Colonic mucosa (tissue), 4 donors: Measurements from ENCODE around the gene GRIK4. TPM values are rescaled to one million over a fixed set of nuclear protein-coding genes. Genes with fewer than 3 reads are reported as not detected.

ENCODE experiments used
- DNase-seq: peaks from one replicate; pipeline ENCODE4 v3.0.0-alpha.2; 2020
- H3K27ac ChIP-seq: fragments of 200-600 bp; one replicate; pipeline ENCODE4 v1.8.0; 2021
- H3K27me3 ChIP-seq: fragments of 200-600 bp; one replicate; pipeline ENCODE4 v1.8.0; 2021
- H3K36me3 ChIP-seq: fragments of 200-600 bp; one replicate; pipeline ENCODE4 v1.8.0; 2021
- H3K4me1 ChIP-seq: fragments of 200-600 bp; one replicate; pipeline ENCODE4 v1.8.0; 2021; ENCODE audit warnings: mild to moderate bottlenecking
- H3K4me3 ChIP-seq: fragments of 200-600 bp; one replicate; pipeline ENCODE4 v1.8.0; 2021
- H3K9ac ChIP-seq, 2 donors: one replicate each; pipeline ENCODE4 v1.7.0; 2013; ENCODE audit warnings: control low read depth in 2 of 2, low read depth in 2 of 2, low read length in 2 of 2
- H3K9me3 ChIP-seq: fragments of 200-600 bp; one replicate; pipeline ENCODE4 v1.8.0; 2021
- intact Hi-C: fragments of 100-400 bp; cut with DNase I; formaldehyde crosslinking; loops from one replicate; pipeline ENCODE4 v1.14.1; 2022
- total RNA-seq, 2 donors: library from RNA; stranded (reverse); fragmentation: NEBNext Ultra II Directional in 1 of 2; extraction: Animal tissue kit (Norgen Biotek cat#: 25700) in 1 of 2; gene quantifications; one replicate each; pipeline ENCODE4 v1.2.1, GENCODE V29; 2021
- TF ChIP-seq, protein P1 (sequence below): fragments of 200-600 bp; IDR thresholded peaks from one replicate; pipeline ENCODE4 v1.8.0; 2022; ENCODE audit warnings: antibody characterized with exemption, mild to moderate bottlenecking
- donor health status: healthy.
- donor health status: DM: no; HTN: no; CAD: no.
- donor health status: DM: no; HTN: no; CAD: no.

The GRIK4 gene
- total RNA-seq, 2 donors from 2014 or later: 0.10 to 0.21 TPM

DNA sequence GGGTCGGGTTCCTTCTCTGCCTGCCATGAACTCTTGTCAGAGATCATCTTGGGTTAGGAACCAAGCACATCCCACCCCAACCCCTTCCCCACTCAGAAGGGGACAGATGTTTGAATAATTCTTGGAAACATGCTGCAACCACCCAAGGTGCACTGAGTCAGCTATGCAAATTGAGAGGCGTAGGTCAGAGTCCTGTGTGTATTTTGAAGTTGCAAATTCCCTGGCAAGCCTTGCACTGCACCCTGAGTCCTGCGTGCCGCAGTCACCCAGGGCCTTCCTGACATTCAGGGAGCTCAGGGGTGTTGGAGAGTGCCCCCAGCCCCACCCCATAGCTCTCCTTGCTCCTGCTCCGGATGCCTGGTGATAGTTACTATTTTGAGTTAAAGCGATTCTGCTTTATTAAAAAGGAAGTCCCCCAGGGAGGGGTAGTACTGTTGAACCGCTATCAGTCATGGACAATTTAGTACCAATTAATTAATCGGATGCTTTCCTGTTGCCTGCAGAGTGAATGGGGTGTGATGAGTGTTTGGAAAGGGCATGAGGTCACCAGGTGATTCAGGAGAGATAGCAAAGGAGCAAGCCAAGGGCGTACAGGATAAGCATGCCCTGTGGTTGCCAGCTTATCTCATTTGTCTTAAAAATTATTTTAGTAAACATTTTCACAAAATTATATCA, 123.7 kb downstream of the GRIK4 start:
- Histone ChIP-seq H3K9me3 (no peaks in the 10 kb centered on the region), H3K27ac (no peak overlapping the region), H3K4me1 (no peaks in the 10 kb centered on the region), H3K9ac (no peak overlapping the region), H3K36me3 (no peaks in the 10 kb centered on the region), H3K4me3 (no peak overlapping the region), H3K27me3 (no peaks in the 10 kb centered on the region)
- intact Hi-C loops: no loop called here
- no peak for DNase-seq
- TF ChIP-seq, protein P1, sequence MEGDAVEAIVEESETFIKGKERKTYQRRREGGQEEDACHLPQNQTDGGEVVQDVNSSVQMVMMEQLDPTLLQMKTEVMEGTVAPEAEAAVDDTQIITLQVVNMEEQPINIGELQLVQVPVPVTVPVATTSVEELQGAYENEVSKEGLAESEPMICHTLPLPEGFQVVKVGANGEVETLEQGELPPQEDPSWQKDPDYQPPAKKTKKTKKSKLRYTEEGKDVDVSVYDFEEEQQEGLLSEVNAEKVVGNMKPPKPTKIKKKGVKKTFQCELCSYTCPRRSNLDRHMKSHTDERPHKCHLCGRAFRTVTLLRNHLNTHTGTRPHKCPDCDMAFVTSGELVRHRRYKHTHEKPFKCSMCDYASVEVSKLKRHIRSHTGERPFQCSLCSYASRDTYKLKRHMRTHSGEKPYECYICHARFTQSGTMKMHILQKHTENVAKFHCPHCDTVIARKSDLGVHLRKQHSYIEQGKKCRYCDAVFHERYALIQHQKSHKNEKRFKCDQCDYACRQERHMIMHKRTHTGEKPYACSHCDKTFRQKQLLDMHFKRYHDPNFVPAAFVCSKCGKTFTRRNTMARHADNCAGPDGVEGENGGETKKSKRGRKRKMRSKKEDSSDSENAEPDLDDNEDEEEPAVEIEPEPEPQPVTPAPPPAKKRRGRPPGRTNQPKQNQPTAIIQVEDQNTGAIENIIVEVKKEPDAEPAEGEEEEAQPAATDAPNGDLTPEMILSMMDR: no peak

- Histone ChIP-seq H3K4me1 (no peaks in the 10 kb centered on the region), H3K9me3 (no peaks in the 10 kb centered on the region), H3K9ac (no peak overlapping the region), H3K27me3 (no peaks in the 10 kb centered on the region), H3K36me3 (no peaks in the 10 kb centered on the region), H3K27ac (no peak overlapping the region), H3K4me3 (no peak overlapping the region)
- no peak for DNase-seq
- TF ChIP-seq, protein P1: no peak
- intact Hi-C loops: no loop called here
Observed at GRCh38 chr11:120637131-120637530, 125.6 kb downstream of the GRIK4 start.

- H3K36me3 ChIP-seq: no peaks in the 10 kb centered on the region
- H3K27me3 ChIP-seq: no peaks in the 10 kb centered on the region
- H3K4me3 ChIP-seq: no peak overlapping the region
- no peak for DNase-seq
- TF ChIP-seq, protein P1: no peak
- H3K4me1 ChIP-seq: no peaks in the 10 kb centered on the region
- H3K27ac ChIP-seq: no peak overlapping the region
- no peaks in the 10 kb centered on the region for H3K9me3 ChIP-seq
- no peak overlapping the region for H3K9ac ChIP-seq
- intact Hi-C loops: no loop called here
Observed at GRCh38 chr11:120642196-120642894, 130.8 kb downstream of the GRIK4 start.

DNA sequence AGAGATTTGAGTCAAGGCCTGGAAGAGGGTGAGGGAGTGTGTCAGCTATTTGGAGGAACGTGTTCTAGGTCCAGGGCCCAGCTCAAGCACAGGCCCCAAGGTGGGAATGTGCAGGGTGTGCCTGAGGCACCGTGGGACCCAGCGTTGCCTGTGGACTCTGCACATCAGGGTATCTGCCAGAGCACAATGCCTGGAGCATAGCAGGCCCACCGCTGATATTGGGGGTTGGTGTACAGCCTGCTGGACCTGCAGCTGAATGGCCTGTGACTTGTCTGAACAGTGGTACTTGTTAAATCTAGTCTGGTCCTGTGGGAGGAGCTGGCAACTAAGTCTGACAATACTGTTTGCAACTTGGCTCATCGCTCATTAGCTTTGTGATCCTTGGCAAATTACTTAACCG, 131.7 kb downstream of the GRIK4 start:
- intact Hi-C loops: no loop called here
- Histone ChIP-seq H3K4me3 (no peak overlapping the region), H3K36me3 (no peaks in the 10 kb centered on the region), H3K9me3 (no peaks in the 10 kb centered on the region), H3K27ac (no peak overlapping the region), H3K9ac (no peak overlapping the region), H3K27me3 (no peaks in the 10 kb centered on the region), H3K4me1 (no peaks in the 10 kb centered on the region)
- TF ChIP-seq, protein P1: no peak
- no peak for DNase-seq

DNA sequence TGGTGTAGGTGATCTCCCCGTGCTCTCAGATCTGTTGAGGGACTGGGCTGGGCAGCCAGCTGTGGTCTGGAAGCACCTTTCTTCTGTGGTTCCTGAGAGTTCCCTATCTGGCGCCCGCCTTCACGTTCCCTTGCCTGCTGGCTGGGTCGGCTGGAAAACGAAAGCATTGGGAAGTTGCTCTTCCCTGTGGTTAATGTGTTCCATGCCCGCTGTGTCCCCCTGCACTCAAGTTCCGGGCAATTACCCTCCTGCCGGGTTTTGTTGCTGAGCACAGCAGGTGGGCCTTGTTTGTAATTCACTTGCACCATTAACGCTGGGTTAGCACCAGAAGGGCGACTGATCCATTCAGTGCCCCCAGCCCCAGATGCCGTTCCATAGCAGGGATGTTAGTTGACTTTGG, 134.1 kb downstream of the GRIK4 start:
- DNase-seq: no peak
- H3K9me3 ChIP-seq: no peaks in the 10 kb centered on the region
- H3K9ac ChIP-seq: no peak overlapping the region
- no peaks in the 10 kb centered on the region for H3K4me1 ChIP-seq
- H3K27ac ChIP-seq: no peak overlapping the region
- intact Hi-C loops: no loop called here
- no peaks in the 10 kb centered on the region for H3K27me3 ChIP-seq
- H3K36me3 ChIP-seq: no peaks in the 10 kb centered on the region
- TF ChIP-seq, protein P1: no peak
- H3K4me3 ChIP-seq: no peak overlapping the region
